ENCODE measurements around the gene AP1G2.

AP1G2 gene

GRCh38 chr14:23570806-23571483, 3.4 kb upstream of the AP1G2 start:
- no peak for DNase-seq (ENCODE audit: low read depth)

- DNase-seq (ENCODE audit: low read depth): peak; percentile 43
Measured at GRCh38 chr14:23569443-23570151, 2.0 kb upstream of the AP1G2 start.

- no peak for DNase-seq (ENCODE audit: low read depth)
Measured at GRCh38 chr14:23568600-23569331, 1.2 kb upstream of the AP1G2 start.

GRCh38 chr14:23568021-23568599, 519 bp upstream of the AP1G2 start:
- DNase-seq (ENCODE audit: low read depth): no peak

GRCh38 chr14:23566778-23567185, 809 bp downstream of the AP1G2 start:
- peak; percentile 44 for DNase-seq (ENCODE audit: low read depth)

- DNase-seq (ENCODE audit: low read depth): no peak
Measured at GRCh38 chr14:23566112-23566777, 1.3 kb downstream of the AP1G2 start.

GRCh38 chr14:23565626-23566025, 2.0 kb downstream of the AP1G2 start:
- DNase-seq (ENCODE audit: low read depth): no peak

GRCh38 chr14:23564876-23565275, 2.7 kb downstream of the AP1G2 start:
- no peak for DNase-seq (ENCODE audit: low read depth)

- DNase-seq (ENCODE audit: low read depth): no peak
Measured at GRCh38 chr14:23564181-23564812, 3.3 kb downstream of the AP1G2 start.

- no peak for DNase-seq (ENCODE audit: low read depth)
Measured at GRCh38 chr14:23563473-23564180, 4.0 kb downstream of the AP1G2 start.

- peak; percentile 53 for DNase-seq (ENCODE audit: low read depth)
Measured at GRCh38 chr14:23562822-23563472, 4.6 kb downstream of the AP1G2 start.

GRCh38 chr14:23561873-23562821, 5.4 kb downstream of the AP1G2 start:
- DNase-seq (ENCODE audit: low read depth): no peak

GRCh38 chr14:23561259-23561658, 6.3 kb downstream of the AP1G2 start:
- no peak for DNase-seq (ENCODE audit: low read depth)

- no peak for DNase-seq (ENCODE audit: low read depth)
Measured at GRCh38 chr14:23559926-23560520, 7.6 kb downstream of the AP1G2 start.

- DNase-seq (ENCODE audit: low read depth): peak; percentile 63
Measured at GRCh38 chr14:23559010-23559925, 8.3 kb downstream of the AP1G2 start.

GRCh38 chr14:23558346-23559009, 9.1 kb downstream of the AP1G2 start:
- no peak for DNase-seq (ENCODE audit: low read depth)

GRCh38 chr14:23557946-23558345, 9.6 kb downstream of the AP1G2 start:
- DNase-seq (ENCODE audit: low read depth): no peak
